ENCODE results near the gene GKN1. TPM values are rescaled to one million over a fixed set of nuclear protein-coding genes. Genes with fewer than 3 reads are reported as not detected.

GKN1 gene
- total RNA-seq, 1 donor from 2014 or later = not detected

- no peak overlapping the region for H3K4me3 Mint-ChIP-seq (ENCODE audit: low read depth)
- peaks cover 15% of the 10 kb centered on the region for H3K4me1 Mint-ChIP-seq (ENCODE audit: low read depth)
- H3K9me3 Mint-ChIP-seq (ENCODE audit: low read depth) = no peaks in the 10 kb centered on the region
- no peak for DNase-seq (ENCODE audit: low spot score, unreplicated experiment)
- H3K36me3 Mint-ChIP-seq (ENCODE audit: insufficient read depth) = no peaks in the 10 kb centered on the region
- H3K27me3 Mint-ChIP-seq = peaks cover 6% of the 10 kb centered on the region
- no peak overlapping the region for H3K27ac Mint-ChIP-seq
- no peak for TF ChIP-seq CTCF (IDR thresholded peaks at IDR 0.05; ENCODE audit: unreplicated experiment)
Observed at GRCh38 chr2:69017080-69017479, 42.6 kb downstream of the GKN1 start.

- TF ChIP-seq CTCF (IDR thresholded peaks at IDR 0.05; ENCODE audit: unreplicated experiment) = no peak
- H3K36me3 Mint-ChIP-seq (ENCODE audit: insufficient read depth) = no peaks in the 10 kb centered on the region
- DNase-seq (ENCODE audit: low spot score, unreplicated experiment) = no peak
- H3K4me1 Mint-ChIP-seq (ENCODE audit: low read depth) = peaks cover 13% of the 10 kb centered on the region
- H3K4me3 Mint-ChIP-seq (ENCODE audit: low read depth) = no peak overlapping the region
- H3K27ac Mint-ChIP-seq = no peak overlapping the region
- no peaks in the 10 kb centered on the region for H3K9me3 Mint-ChIP-seq (ENCODE audit: low read depth)
- no peaks in the 10 kb centered on the region for H3K27me3 Mint-ChIP-seq
Observed at GRCh38 chr2:69017835-69018234, 43.4 kb downstream of the GKN1 start.

- Mint-ChIP-seq H3K36me3 (ENCODE audit: insufficient read depth) (no peaks in the 10 kb centered on the region), H3K4me1 (ENCODE audit: low read depth) (peaks cover 13% of the 10 kb centered on the region), H3K27ac (no peak overlapping the region), H3K4me3 (ENCODE audit: low read depth) (no peak overlapping the region), H3K27me3 (no peaks in the 10 kb centered on the region), H3K9me3 (ENCODE audit: low read depth) (no peaks in the 10 kb centered on the region)
- no peak for DNase-seq (ENCODE audit: low spot score, unreplicated experiment)
- TF ChIP-seq CTCF (IDR thresholded peaks at IDR 0.05; ENCODE audit: unreplicated experiment) = no peak
Observed at GRCh38 chr2:69018678-69019095, 44.3 kb downstream of the GKN1 start.

GRCh38 chr2:69020496-69021426 lies 46.3 kb downstream of the GKN1 start:
- H3K4me3 Mint-ChIP-seq (ENCODE audit: low read depth) = no peak overlapping the region
- no peak overlapping the region for H3K27ac Mint-ChIP-seq
- H3K36me3 Mint-ChIP-seq (ENCODE audit: insufficient read depth) = no peaks in the 10 kb centered on the region
- no peak for TF ChIP-seq CTCF (IDR thresholded peaks at IDR 0.05; ENCODE audit: unreplicated experiment)
- H3K27me3 Mint-ChIP-seq = no peaks in the 10 kb centered on the region
- H3K9me3 Mint-ChIP-seq (ENCODE audit: low read depth) = no peaks in the 10 kb centered on the region
- H3K4me1 Mint-ChIP-seq (ENCODE audit: low read depth) = peaks cover 2% of the 10 kb centered on the region
- no peak for DNase-seq (ENCODE audit: low spot score, unreplicated experiment)

- DNase-seq (ENCODE audit: low spot score, unreplicated experiment) = no peak
- Mint-ChIP-seq H3K4me3 (ENCODE audit: low read depth) (no peak overlapping the region), H3K4me1 (ENCODE audit: low read depth) (peaks cover 2% of the 10 kb centered on the region), H3K27me3 (no peaks in the 10 kb centered on the region), H3K9me3 (ENCODE audit: low read depth) (peaks cover under 1% of the 10 kb centered on the region), H3K27ac (no peak overlapping the region), H3K36me3 (ENCODE audit: insufficient read depth) (peaks cover under 1% of the 10 kb centered on the region)
- TF ChIP-seq CTCF (IDR thresholded peaks at IDR 0.05; ENCODE audit: unreplicated experiment) = no peak
Observed at GRCh38 chr2:69021727-69022126, 47.3 kb downstream of the GKN1 start.

Measured in progenitor cell of endocrine pancreas (in vitro differentiated cells).